ENCODE data around the gene KLHDC4.
"Not testable (repeated sequence)": the region's sequence is repeated elsewhere in the genome, so short reads cannot be mapped to it uniquely, and the experiment has no call there.

Gene KLHDC4

DNA sequence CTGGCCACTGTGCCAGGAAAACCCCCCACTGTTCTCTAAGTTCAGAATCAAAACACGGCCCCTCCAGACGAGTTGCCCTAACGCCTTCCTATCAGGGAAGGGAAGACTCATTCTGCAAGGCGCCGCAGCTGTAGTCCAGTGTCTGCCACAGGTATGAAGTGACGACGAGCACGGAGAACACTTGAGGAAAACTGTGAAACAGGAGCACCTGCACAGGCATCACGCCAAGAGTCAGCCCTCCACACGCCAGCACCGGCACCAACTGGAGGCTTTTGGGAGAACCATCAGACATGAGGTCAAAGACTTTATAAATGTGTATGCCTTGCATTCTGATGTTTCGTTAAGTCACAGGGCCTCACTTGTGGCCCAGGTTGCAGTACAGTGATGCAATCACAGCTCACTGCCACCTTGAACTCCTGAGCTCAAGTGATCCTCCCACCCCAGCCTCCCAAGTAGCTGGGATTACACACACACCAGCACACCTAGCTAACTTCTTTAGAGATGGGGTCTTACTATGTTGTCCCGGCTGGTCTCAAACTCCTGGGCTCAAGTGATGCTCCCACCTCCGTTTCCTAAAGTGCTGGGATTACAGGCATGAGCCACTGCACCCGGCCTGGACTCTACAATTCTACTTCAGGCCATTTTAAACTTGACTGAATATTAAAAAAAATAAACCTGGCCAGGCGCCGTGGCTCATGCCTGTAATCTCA, 22.9 kb downstream of the KLHDC4 start:
- no peak for DNase-seq (ENCODE audit: low read depth)

DNA sequence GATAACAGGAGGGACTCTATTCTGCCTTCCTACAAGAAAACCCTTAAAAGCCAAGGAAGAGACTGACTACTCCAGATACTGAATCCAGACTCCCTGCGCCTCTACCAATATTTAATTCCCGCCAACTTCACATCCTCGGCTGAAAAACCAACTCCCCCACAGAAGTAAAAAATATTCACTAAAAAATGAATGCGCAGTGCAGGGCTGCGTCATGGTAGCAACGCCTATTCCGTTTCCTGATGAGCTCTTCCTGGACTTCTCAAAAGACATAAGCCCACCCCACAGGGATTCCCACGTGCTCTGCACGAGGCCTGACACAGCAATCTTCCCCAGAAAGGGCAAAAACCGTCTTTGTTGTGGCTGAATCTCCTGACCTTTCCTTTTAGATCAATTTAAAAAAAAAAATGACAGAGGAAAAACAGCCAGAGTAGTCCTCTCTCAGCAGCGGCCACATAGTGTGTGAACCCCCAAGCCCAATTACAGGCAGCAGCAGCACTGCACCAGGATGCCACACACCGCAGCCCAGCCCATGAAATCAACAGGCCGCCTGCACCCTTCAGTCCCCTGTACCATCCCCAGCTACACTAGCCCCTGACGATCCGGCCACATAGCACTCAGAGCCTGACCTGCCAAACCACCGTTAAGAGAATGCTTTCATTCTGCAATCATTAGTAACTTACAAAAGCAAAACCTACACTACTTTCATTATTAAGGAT, 23.9 kb downstream of the KLHDC4 start:
- DNase-seq (ENCODE audit: low read depth), result no peak

DNA sequence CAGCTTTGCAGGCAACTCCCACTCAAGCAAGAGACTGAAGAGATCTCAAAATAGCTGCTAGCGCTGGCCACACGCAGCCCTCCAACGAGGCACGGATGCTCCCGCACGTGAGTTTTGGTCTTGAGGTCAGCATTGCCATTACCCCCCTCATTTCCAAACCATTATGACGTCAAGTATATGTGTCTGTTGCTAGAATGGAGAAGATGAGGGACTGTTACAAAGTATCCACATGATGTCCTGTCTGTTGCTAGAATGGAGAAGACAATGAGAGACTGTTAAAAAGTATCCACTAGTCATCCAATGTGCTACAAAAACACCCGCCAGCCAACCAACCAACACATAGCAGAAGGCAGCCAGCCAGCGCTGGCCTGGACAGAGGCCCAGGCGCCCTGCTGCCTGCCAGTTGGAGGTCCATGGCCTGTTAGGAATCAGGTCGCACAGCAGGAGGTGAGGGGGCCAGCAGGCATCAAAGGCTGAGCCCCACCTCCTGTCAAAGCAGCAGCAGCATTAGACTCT, 24.8 kb downstream of the KLHDC4 start:
- DNase-seq (ENCODE audit: low read depth), result no peak

DNA sequence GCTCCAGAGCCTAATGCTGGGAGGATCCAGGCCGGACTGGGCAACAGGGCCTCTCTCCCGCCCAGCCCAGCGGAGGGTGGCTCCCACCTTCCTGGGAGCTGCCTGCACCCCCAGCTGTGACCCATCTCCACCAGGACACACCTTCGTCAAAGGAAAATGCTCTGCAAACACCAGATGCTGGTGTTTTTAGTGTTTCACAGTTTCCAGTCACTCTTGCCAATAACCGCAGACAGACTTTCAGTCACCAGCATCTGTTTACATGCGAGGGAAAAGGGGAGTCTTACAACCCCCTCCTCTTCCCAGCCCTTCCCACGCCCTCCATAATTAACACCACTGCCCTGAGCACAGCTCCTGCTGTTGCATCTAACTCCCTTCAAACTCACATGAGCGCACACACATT, 25.3 kb downstream of the KLHDC4 start:
- DNase-seq (ENCODE audit: low read depth), result no peak

DNA sequence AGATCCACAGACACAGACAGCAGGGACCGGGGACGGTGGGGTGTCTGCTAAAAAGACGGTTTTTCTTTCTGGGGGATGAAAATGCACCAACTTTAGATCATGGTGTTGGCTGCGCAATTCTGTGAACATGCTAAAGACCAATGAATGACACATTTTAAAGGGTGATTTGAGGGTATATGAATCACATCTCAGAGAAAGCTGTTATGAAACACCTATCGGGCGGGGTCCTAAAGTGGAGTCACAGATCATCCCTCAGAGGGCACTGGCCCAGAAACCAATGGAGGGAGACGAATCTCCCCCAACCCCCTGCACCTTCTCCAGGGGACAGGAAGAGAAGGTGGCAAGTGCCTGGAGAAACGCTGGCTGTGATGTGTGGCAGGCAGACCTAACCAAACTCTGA, 26.0 kb downstream of the KLHDC4 start:
- DNase-seq (ENCODE audit: low read depth), result no peak

DNA sequence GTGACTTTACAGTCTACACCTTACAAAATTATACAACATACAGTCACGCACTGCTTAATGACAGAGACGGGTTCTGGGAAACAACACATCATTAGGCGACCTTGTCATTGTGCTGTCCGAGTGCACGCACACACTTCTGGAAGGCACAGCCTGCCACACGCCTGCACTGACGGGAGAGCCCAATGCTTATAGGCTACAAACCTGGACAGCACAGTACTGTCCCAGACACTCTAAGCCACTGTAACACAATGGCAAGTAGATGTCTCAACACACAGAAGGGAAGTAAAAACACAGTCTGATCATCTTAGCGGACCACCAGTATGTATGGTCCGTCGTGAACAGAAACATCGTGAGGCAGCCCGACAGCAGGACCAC, 29.8 kb downstream of the KLHDC4 start:
- no peak for DNase-seq (ENCODE audit: low read depth)

GRCh38 chr16:87735270-87736007, 30.3 kb downstream of the KLHDC4 start:
- DNase-seq (ENCODE audit: low read depth), result no peak

DNA sequence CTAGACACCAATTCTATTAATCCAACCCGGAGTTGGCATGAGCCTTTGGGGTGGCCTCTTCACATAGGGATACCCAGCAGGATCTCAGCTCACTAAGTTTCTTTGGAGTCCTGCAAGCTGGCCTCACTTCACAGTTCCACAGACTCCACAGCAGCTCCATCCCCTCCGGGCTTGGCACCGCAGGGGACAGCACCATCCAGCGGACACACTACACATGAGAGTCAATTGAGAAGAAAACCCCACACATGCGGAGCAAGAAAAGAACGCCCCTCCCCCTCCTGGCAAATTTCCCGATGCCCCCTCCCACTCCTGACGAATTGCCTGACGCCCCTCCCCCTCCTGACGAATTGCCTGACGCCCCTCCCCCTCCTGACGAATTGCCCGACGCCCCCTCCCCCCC, 31.1 kb downstream of the KLHDC4 start:
- DNase-seq (ENCODE audit: low read depth), result no peak

GRCh38 chr16:87733190-87733589, 32.6 kb downstream of the KLHDC4 start:
- no peak for DNase-seq (ENCODE audit: low read depth)

- no peak for DNase-seq (ENCODE audit: low read depth)
These were observed 34.2 kb downstream of the KLHDC4 start for GRCh38 chr16:87731607-87732006.

GRCh38 chr16:87729266-87729954, 36.4 kb downstream of the KLHDC4 start:
- DNase-seq (ENCODE audit: low read depth), result no peak

DNA sequence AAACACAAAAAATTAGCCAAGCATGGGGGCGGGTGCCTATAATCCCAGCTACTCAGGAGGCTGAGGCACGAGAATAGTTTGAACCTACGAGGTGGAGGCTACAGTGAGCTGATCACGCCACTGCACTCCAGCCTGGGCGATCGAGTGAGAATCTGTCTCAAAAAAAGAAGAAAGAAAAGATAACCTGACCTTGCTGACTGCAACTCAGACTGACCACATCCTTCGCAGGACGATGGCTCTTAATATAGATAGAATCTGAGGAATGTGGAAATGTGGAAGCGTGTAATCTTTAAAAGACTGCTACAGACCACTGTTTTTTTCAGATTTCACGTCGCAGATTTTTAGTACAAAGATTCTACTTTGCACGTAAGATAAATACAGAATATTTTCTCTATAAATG, 37.8 kb downstream of the KLHDC4 start:
- DNase-seq (ENCODE audit: low read depth), result peak; percentile 60

DNA sequence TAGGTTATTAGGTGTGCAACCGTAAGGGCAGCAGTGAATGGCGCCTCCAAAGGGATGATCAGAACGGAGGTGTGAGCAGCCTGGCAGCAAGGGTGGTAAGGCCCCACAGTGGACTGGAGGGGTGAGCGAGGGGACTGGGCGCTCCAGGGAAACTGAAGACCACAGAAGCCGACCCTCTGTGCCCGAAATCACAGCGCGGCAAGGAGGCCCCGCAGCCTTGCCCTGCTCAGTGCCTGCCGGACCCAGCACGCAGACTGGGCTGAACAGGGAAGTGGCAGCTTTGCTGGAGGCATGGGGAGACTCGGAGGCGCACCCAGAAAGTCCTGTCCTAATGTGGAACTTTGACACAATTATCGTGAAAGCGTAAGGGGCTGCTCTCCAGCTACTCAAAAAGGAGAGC, 38.4 kb downstream of the KLHDC4 start:
- DNase-seq (ENCODE audit: low read depth), result no peak

- not testable (repeated sequence) for DNase-seq (ENCODE audit: low read depth)
These were observed 39.2 kb downstream of the KLHDC4 start for GRCh38 chr16:87726577-87726976.

DNA sequence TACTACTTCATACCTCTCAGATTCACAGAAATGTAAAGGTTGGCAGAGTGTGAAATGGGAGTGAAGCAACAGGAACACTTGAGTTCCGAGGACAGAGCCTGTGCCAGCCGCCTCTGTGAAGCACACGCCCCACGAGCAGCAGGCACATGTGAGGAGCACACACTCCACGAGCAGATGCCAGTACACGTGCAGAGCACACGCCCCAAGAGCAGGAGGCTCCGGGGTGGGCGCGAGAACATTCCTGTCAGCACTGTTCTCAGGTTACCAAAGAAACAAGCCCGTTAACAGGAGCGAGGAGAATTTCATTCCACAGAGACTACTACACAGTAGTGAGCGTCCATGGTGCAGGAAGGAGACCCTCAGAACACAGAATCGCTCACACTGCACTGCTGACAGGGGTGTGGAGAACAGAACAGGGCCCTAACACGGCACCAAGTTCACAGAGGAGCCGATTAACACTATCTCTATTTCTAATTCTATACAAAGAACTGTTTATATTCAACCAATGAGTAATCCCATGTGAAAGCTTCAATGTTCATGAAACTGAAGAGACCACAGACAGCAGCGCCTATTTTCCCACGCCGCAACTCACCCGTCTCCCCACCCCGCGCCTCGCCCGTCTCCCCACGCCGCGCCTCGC, 40.1 kb downstream of the KLHDC4 start:
- DNase-seq (ENCODE audit: low read depth), result no peak

GRCh38 chr16:87724490-87725291, 41.1 kb downstream of the KLHDC4 start:
- DNase-seq (ENCODE audit: low read depth), result no peak

DNA sequence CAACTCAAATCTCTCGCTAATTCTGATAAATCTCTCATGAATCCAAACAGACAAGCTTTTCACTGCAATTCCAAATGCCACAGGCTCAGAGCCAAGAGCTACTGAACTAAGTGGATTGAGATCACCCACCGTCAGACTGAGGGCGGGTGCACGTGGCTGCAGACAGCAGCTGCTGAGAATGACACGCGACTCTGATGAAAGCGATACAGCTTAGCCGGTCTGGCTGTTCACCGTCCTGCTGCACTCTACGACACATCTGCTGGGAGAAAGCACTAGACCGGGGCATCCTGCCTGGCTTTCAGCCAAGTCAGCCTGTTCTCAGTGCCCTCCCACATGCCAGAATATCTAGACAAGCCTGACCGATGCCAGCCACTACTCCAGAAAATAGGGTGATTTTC, 42.6 kb downstream of the KLHDC4 start:
- DNase-seq (ENCODE audit: low read depth), result peak; percentile 81

DNA sequence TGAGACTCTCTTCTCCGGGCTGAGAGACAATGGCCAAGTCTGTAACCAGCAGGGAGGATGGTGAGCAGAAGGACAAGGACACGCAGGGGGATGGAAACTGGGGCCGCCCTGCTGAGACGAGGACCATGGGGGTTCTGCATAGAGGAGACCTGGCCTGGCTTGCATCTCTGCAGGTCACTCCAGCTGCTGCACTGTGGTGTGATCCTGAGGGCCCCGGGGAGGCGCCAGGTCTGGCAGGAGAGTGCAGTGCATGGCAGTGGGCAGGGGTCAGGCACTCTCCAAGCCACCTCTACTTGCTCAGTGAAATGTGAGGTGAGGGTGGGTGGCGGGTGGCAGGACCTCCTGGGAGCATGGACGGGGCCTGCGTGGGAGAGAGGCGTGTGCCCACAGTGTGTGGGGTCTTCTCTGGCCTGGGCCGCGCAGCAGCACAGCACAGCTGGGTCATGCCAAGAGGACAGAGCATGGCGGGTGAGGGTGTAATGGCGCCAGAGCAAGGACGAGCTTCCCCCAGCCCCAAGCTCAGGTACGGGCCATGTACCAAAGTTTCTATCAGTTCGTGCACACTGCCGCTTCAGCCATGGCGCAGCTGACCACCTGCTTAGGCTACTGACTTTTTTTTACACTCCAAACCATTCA, 43.1 kb downstream of the KLHDC4 start:
- DNase-seq (ENCODE audit: low read depth), result no peak

DNA sequence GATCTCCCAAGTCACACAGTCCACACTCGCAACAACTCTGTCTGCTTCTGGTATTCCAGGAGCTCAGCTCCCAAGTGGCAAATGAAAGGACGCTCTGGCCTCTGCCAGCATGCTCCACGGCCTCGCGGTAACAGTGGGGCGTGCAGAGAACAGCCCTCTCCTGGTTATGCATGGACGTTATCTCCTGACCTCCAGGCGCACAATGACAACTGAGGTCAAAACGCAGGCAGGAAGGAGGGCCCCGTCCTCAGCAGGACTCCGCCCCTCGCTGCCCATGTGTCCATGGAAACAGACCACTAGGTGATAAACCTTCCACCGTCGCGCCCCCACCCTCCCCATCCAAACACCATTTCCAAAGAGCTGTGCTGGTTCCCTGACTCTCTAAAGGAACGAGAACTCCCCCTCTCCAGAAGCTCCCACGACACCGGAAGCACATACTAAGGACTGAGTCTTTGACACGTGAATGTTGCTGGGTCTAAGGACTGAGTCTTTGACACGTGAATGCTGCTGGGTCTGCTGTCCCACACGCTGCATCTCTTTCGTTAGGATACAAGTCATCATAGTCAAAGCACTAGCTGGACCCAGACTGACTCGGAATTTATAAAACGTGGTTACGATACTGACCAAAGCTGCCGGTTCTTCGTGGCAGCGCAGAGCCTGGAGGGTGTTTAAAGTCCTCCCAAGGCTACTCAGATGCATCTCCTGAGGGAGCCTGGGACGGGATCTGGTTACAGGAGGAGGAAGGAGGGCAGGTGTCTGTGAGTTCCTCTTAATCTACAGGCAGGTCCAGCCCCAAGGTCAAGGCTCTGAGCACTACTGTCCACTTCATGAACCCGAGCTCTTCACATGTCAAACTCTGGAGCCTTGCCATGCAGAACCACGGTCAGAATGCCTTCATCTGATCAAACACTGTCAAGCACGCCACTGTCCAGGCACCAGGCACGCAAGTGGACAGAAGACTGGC, 43.9 kb downstream of the KLHDC4 start:
- DNase-seq (ENCODE audit: low read depth), result no peak
